ENCODE measurements around the gene NTM. TPM values are rescaled to one million over a fixed set of nuclear protein-coding genes. Genes with fewer than 3 reads are reported as not detected.

NTM gene
- polyA plus RNA-seq, 1 donor from 2014 or later, result not detected

GRCh38 chr11:131857246-131857645 lies 486.8 kb downstream of the NTM start:
- no peaks in the 10 kb centered on the region for H3K9me3 Mint-ChIP-seq
- no peaks in the 10 kb centered on the region for H3K27me3 Mint-ChIP-seq
- H3K4me3 Mint-ChIP-seq, result no peak overlapping the region
- no peak overlapping the region for H3K27ac Mint-ChIP-seq
- no peaks in the 10 kb centered on the region for H3K36me3 Mint-ChIP-seq
- no peaks in the 10 kb centered on the region for H3K4me1 Mint-ChIP-seq

GRCh38 chr11:131858505-131858904 lies 488.1 kb downstream of the NTM start:
- no peak overlapping the region for H3K27ac Mint-ChIP-seq
- no peaks in the 10 kb centered on the region for H3K9me3 Mint-ChIP-seq
- no peaks in the 10 kb centered on the region for H3K36me3 Mint-ChIP-seq
- no peaks in the 10 kb centered on the region for H3K27me3 Mint-ChIP-seq
- no peak overlapping the region for H3K4me3 Mint-ChIP-seq
- H3K4me1 Mint-ChIP-seq, result no peaks in the 10 kb centered on the region

- Mint-ChIP-seq H3K4me3 (no peak overlapping the region), H3K36me3 (no peaks in the 10 kb centered on the region), H3K4me1 (no peaks in the 10 kb centered on the region), H3K27ac (no peak overlapping the region), H3K9me3 (no peaks in the 10 kb centered on the region), H3K27me3 (no peaks in the 10 kb centered on the region)
Measured at GRCh38 chr11:131859538-131860210, 489.3 kb downstream of the NTM start.

- H3K36me3 Mint-ChIP-seq, result no peaks in the 10 kb centered on the region
- H3K27me3 Mint-ChIP-seq, result no peaks in the 10 kb centered on the region
- H3K4me3 Mint-ChIP-seq, result no peak overlapping the region
- H3K4me1 Mint-ChIP-seq, result peaks cover 0 to 1% (median 0%) of the 10 kb centered on the region in 3 donors
- H3K27ac Mint-ChIP-seq, result no peak overlapping the region
- H3K9me3 Mint-ChIP-seq, result no peaks in the 10 kb centered on the region
Measured at GRCh38 chr11:131864228-131864627, 493.8 kb downstream of the NTM start.

GRCh38 chr11:131865860-131866259 lies 495.4 kb downstream of the NTM start:
- H3K27ac Mint-ChIP-seq, result no peak overlapping the region

GRCh38 chr11:131866535-131867400 lies 496.4 kb downstream of the NTM start:
- Mint-ChIP-seq H3K27ac (no peak overlapping the region), H3K4me1 (peaks cover 0 to 1% (median 0%) of the 10 kb centered on the region in 3 donors), H3K9me3 (no peaks in the 10 kb centered on the region), H3K4me3 (no peak overlapping the region), H3K36me3 (no peaks in the 10 kb centered on the region), H3K27me3 (no peaks in the 10 kb centered on the region)

More at GRCh38 chr11:131865860-131866259, 495.4 kb downstream of the NTM start:
- H3K36me3 Mint-ChIP-seq, result no peaks in the 10 kb centered on the region
- no peaks in the 10 kb centered on the region for H3K27me3 Mint-ChIP-seq
- no peak overlapping the region for H3K4me3 Mint-ChIP-seq
- peaks cover 0 to 1% (median 0%) of the 10 kb centered on the region in 3 donors for H3K4me1 Mint-ChIP-seq
- H3K9me3 Mint-ChIP-seq, result no peaks in the 10 kb centered on the region

- Mint-ChIP-seq H3K4me1 (peaks cover 0 to 1% (median 0%) of the 10 kb centered on the region in 3 donors), H3K9me3 (no peaks in the 10 kb centered on the region), H3K4me3 (no peak overlapping the region), H3K27me3 (no peaks in the 10 kb centered on the region), H3K27ac (no peak overlapping the region), H3K36me3 (no peaks in the 10 kb centered on the region)
Measured at GRCh38 chr11:131867457-131868257, 497.2 kb downstream of the NTM start.

GRCh38 chr11:131868629-131869507 lies 498.5 kb downstream of the NTM start:
- H3K27me3 Mint-ChIP-seq, result no peaks in the 10 kb centered on the region
- H3K4me3 Mint-ChIP-seq, result no peak overlapping the region

GRCh38 chr11:131870305-131870704 lies 499.9 kb downstream of the NTM start:
- Mint-ChIP-seq H3K9me3 (no peaks in the 10 kb centered on the region), H3K36me3 (no peaks in the 10 kb centered on the region), H3K4me3 (no peak overlapping the region), H3K27ac (no peak overlapping the region), H3K4me1 (peaks cover 0 to 1% (median 0%) of the 10 kb centered on the region in 3 donors), H3K27me3 (no peaks in the 10 kb centered on the region)

More at GRCh38 chr11:131868629-131869507, 498.5 kb downstream of the NTM start:
- H3K4me1 Mint-ChIP-seq, result peaks cover 0 to 1% (median 0%) of the 10 kb centered on the region in 3 donors
- H3K36me3 Mint-ChIP-seq, result no peaks in the 10 kb centered on the region
- H3K9me3 Mint-ChIP-seq, result no peaks in the 10 kb centered on the region
- no peak overlapping the region for H3K27ac Mint-ChIP-seq

- Mint-ChIP-seq H3K9me3 (no peaks in the 10 kb centered on the region), H3K4me1 (peaks cover 0 to 1% (median 0%) of the 10 kb centered on the region in 3 donors), H3K4me3 (no peak overlapping the region), H3K36me3 (no peaks in the 10 kb centered on the region), H3K27me3 (no peaks in the 10 kb centered on the region), H3K27ac (no peak overlapping the region)
Measured at GRCh38 chr11:131871006-131871405, 500.6 kb downstream of the NTM start.

- H3K27ac Mint-ChIP-seq, result no peak overlapping the region
- H3K4me3 Mint-ChIP-seq, result no peak overlapping the region
- no peaks in the 10 kb centered on the region for H3K4me1 Mint-ChIP-seq
- H3K9me3 Mint-ChIP-seq, result peaks cover 0 to 4% (median 0%) of the 10 kb centered on the region in 3 donors
- no peaks in the 10 kb centered on the region for H3K27me3 Mint-ChIP-seq
- peaks cover 4% of the 10 kb centered on the region for H3K36me3 Mint-ChIP-seq
Measured at GRCh38 chr11:131874070-131874469, 503.7 kb downstream of the NTM start.

- H3K27me3 Mint-ChIP-seq, result no peaks in the 10 kb centered on the region
- no peak overlapping the region for H3K27ac Mint-ChIP-seq
- peaks cover 0 to 4% (median 2%) of the 10 kb centered on the region in 3 donors for H3K9me3 Mint-ChIP-seq
- H3K4me1 Mint-ChIP-seq, result no peaks in the 10 kb centered on the region
- H3K36me3 Mint-ChIP-seq, result peaks cover 4% of the 10 kb centered on the region
- no peak overlapping the region for H3K4me3 Mint-ChIP-seq
Measured at GRCh38 chr11:131875611-131876010, 505.2 kb downstream of the NTM start.

GRCh38 chr11:131877246-131877942 lies 507.0 kb downstream of the NTM start:
- no peak overlapping the region for H3K27ac Mint-ChIP-seq
- H3K27me3 Mint-ChIP-seq, result no peaks in the 10 kb centered on the region
- H3K4me3 Mint-ChIP-seq, result no peak overlapping the region
- peaks cover 2 to 8% (median 3%) of the 10 kb centered on the region in 3 donors for H3K9me3 Mint-ChIP-seq
- peaks cover 4% of the 10 kb centered on the region for H3K36me3 Mint-ChIP-seq
- no peaks in the 10 kb centered on the region for H3K4me1 Mint-ChIP-seq

- Mint-ChIP-seq H3K4me1 (no peaks in the 10 kb centered on the region), H3K27me3 (no peaks in the 10 kb centered on the region), H3K4me3 (no peak overlapping the region), H3K9me3 (peaks cover 2 to 8% (median 3%) of the 10 kb centered on the region in 3 donors), H3K27ac (no peak overlapping the region), H3K36me3 (peaks cover 4% of the 10 kb centered on the region)
Measured at GRCh38 chr11:131880316-131880715, 509.9 kb downstream of the NTM start.

Measured in IgD-negative memory B cell (primary cell).